Measurements from ENCODE around the gene SMYD4.
A peak's percentile ranks its signal among the peaks of the same experiment; 100 is the strongest.
"Not testable (repeated sequence)": the region's sequence is repeated elsewhere in the genome, so short reads cannot be mapped to it uniquely, and the experiment has no call there.

SMYD4 gene, protein sequence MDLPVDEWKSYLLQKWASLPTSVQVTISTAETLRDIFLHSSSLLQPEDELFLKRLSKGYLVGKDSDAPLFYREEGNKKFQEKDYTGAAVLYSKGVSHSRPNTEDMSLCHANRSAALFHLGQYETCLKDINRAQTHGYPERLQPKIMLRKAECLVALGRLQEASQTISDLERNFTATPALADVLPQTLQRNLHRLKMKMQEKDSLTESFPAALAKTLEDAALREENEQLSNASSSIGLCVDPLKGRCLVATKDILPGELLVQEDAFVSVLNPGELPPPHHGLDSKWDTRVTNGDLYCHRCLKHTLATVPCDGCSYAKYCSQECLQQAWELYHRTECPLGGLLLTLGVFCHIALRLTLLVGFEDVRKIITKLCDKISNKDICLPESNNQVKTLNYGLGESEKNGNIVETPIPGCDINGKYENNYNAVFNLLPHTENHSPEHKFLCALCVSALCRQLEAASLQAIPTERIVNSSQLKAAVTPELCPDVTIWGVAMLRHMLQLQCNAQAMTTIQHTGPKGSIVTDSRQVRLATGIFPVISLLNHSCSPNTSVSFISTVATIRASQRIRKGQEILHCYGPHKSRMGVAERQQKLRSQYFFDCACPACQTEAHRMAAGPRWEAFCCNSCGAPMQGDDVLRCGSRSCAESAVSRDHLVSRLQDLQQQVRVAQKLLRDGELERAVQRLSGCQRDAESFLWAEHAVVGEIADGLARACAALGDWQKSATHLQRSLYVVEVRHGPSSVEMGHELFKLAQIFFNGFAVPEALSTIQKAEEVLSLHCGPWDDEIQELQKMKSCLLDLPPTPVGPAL

DNA sequence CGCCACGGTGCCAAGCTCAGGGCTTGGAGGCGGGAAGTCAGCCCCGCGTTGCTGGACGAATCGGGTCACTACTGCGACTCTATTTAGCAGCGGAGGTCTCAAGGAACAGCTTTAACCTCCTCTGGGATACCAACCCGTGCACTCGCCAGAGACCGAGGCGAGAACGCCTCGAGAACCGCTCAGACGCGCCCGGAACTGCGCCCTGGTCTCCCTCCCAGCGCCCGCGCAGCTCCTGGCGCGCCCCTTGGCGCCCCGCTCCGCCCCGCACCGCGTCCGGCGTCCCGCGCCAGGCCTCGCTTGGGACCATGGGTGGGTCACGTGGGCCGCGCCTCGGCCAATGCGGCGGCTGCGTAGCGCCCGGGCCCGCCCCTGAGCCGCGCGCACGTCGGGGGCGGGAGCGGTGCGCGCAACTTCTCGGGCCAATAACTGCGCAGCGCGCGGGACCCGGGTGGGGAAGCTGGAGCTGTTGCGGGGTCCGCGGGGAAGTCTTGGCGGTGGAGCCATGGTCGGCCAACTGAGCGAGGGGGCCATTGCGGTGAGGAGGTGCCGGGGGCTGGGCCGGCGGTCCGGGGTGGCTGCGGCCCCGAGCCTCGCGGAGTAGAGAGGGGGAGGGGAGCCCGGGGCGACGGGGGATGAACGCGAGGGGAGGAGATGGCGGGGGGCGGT, at the start of gene SMYD4, which contains the start of gene RPA1:
SMYD4 (minus strand) TSS at position 311 of the 666 bp plus-strand sequence. CDS start 1,908 bp downstream, outside the sequence.
RPA1 (plus strand) TSS at position 414 of the 666 bp plus-strand sequence; CDS start at position 503, 89 bp downstream.
- peak; percentile 82 for DNase-seq (ENCODE audit: low spot score)

DNA sequence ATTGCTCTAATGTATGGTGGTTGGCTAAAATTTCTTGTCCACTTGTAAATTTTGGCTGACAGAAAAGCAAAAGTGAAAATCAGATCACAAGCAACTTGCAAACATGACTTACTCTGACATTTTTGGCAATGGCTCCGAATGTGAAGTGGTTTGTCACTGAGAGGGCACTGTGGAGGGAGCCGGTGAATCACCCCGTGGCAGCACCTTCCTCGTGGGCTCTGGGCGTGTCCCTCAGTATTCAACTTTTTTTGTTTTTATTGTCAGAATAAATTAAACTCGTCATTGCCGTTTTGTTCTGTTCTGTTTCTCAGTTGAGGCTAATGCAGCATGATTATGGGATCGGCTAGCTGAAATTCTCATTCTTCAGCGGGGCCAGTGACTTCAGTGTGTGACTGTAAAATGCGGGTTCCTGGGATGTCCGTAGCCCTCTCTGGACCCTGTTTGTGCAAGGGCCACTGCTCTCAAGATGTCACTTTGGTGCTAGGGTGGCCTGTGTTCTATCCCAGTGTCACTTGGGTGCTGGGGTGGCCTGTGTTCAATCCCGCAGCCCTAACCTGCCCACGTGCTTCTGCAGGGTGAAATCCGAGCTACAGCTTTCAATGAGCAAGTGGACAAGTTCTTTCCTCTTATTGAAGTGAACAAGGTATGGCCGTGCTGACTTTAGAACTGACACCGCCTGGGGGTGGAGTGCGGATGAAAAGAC, 48.9 kb upstream of the SMYD4 start:
- no peak for DNase-seq (ENCODE audit: low spot score)

DNA sequence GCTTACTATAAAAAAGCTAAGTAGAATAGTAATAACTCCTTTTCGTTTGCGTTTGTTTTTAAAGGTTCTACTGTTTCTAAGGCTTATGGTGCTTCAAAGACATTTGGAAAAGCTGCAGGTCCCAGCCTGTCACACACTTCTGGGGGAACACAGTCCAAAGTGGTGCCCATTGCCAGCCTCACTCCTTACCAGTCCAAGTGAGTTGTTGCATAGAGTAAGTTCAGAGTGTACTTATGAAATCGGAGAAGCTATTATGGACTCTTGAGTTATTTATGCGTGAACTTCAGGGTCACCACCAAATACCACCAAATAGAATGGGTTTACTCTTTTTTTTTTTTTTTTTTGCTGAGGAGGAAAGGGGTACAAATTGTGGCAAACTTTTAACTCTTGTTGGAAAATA, 45.9 kb upstream of the SMYD4 start:
- DNase-seq (ENCODE audit: low spot score), result no peak

DNA sequence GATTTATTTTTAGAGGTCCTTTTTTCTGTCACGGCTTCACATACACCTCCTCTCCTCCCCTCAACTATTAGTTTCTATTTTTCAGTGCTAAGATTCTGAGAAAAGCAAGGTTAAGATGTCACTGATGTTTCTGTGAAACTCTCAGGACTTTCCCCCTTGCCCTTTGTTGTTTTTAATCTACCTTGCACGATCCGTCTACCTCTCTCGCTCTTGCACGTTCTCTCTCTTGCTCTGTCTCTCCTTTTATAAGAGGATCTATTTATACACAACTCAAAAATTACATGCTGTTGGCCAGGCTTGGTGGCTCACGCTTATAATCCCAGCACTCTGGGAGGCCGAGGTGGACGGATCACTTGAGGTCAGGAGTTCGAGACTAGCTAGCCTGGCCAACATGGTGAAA, 43.7 kb upstream of the SMYD4 start:
- DNase-seq (ENCODE audit: low spot score), result no peak

DNA sequence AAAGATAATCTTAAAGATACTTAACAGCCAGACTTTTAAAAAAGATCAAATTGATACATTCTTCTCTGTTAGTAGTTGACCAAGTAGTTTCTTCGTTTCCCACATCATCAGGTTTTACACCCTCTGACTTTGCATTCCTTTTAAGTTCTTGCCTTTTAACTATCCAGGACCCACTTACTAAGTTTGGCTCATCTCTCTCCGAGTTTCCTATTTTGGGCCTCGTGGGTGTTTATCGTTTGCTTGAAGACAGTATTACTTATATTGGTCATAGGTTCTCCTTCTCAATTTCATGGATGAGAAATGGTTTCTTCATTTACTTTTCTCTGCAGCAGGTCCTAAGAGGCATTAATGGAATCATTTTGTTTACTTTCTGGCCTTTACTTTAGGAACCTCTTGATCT, 43.3 kb upstream of the SMYD4 start:
- DNase-seq (ENCODE audit: low spot score), result no peak

DNA sequence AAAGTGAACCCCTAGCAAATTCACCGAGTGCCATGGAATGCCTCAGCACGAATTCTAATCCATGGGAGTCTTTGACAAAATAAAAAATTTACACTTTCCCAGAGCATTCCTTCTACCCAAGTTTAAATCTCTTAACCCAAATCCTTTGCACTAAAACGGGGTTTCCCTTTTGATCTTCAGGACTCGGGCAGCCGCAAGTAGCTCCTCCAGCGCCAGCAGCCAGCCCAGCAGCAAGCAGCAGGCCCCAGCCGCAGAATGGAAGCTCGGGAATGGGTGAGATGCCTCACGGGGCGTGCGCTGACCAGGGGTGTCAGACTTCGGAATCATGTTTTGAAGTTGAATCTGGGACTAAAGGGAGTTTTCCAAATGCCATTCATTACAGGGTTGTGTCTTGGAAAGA, 42.6 kb upstream of the SMYD4 start:
- DNase-seq (ENCODE audit: low spot score), result no peak

DNA sequence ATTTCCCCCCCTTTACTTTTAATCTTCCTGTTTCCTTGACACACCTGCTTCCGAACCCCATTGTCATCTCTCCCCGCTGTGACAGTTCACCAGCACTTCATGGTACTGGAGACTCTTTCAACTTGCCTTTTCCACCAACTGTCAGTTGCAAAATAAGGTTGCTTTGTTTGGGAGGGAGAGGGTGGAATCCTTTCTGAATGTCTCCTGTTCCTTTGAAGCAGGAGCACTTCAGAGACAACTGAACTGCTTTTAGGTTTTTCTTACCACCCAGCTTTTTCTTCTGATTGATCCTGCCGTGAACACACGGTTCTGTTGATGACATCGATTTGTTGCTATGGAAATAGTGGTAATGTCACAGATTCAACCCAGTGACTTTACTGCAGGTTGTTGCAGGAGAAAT, 42.1 kb upstream of the SMYD4 start:
- no peak for DNase-seq (ENCODE audit: low spot score)

DNA sequence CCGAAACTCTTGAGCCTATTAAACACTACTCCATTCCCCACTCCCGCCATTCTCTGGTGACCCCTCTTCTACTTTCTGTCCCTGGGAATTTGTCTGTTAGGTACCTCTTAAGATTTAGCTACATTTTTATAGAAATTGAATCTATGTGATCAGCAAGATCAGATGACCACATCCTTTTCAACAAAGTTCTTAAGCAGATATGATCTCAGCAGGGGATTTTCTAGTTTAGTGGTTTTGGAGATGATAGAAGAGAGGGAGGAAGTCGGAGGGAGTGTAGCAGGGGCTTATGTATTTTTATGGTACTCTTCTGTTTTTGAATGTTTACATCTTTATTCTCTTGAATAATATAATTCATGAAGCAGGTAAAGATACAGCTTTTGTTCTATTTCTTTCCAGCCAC, 40.9 kb upstream of the SMYD4 start:
- no peak for DNase-seq (ENCODE audit: low spot score)

DNA sequence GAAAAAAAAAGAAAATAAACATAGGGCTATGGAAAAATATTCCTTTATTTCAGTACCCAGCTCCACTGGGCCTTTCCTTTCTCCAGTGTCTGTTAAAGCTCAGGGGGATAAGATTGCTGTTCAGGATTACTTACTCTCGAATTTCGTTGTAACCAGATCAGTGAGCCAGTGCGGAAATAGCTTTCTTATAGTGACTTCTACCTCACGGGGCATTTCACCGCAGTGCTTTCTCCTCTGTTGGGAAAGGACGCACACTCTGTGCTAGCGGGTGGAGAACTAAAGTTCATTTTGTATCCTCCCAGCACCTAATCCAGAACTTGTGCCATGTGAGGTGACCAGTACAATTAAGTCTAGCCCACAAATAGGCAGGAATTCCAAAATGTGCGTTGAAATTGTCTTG, 38.4 kb upstream of the SMYD4 start:
- no peak for DNase-seq (ENCODE audit: low spot score)

DNA sequence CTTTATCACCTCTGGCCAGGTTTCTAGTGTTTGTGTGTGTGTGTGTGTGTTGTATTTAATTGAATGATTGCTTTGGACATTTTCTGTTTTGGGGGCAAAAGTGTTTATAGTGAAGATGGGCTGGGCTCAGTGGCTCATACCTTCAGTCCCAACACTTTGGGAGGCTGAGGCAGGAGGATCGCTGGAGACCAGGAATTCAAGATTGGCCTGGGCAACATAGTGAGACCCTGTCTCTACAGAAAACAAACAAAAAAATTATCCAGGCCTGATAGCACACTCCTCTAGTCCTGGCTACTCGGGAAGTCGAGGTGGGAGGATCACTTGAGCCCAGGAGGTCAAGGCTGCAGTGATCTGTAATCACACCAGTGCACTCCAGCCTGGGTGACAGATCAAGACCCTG, 37.6 kb upstream of the SMYD4 start:
- DNase-seq (ENCODE audit: low spot score), result no peak

DNA sequence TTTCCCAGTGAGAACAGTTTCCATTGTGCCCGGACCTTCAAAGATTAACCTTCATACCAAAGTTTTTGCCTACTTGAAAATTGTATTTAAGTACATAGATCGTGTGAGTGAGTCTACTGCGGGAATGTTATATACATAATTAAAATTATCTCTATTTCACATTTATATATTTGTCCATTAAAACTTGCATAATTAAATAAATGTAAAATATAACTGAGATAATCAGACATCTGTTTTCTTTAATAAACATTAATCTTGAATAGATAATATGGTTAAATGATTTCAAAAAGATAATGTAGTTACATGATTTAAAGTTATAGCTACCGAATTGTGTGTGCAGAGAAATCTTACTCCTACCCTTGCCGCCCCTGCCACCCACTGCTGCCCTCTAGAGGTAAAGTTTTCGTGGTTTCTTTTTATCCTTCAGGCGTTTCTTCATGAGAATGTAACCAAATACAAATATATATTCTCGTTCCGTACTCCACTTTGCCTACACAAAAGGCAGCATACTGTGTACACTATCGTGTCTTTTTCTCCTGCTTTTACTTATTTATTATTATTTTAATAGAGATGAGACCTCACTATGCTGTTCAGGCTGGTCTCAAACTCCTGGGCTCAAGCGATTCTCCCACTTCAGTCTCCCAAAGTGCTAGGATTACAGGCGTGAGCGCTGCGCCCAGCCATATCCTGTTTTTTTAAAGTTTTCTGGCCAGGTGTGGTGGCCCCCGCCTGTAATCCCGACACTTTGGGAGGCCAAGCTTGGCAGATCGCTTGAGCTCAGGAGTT, 35.7 kb upstream of the SMYD4 start:
- DNase-seq (ENCODE audit: low spot score), result peak; percentile 60

DNA sequence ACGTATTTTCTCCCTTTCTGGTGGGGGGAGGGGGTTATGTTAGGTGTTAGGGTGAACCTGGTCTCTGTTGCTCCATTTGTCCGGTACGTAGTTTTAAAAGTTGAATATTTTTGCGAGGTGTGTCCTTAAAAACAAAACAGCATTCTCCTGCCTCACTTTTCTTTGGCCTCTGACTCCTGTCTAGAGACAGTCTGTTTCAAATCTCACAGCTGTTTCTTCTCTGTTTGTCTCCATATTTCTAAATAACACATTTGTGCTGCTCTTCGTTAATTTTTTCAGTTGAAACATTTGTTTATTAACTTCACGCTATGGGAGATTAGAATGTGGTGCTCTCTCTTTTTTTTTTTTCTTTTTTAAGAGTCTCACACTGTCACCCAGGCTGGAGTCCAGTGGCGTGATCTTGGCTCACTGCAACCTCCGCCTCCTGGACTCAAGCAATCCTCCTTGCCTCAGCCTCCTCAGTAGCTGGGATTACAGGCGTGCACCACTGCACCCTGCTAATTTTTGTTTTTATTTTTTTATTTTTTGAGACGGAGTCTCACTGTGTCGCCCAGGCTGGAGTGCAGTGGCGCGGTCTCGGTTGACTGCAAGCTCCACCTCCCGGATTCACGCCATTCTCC, 31.8 kb upstream of the SMYD4 start:
- DNase-seq (ENCODE audit: low spot score), result no peak

DNA sequence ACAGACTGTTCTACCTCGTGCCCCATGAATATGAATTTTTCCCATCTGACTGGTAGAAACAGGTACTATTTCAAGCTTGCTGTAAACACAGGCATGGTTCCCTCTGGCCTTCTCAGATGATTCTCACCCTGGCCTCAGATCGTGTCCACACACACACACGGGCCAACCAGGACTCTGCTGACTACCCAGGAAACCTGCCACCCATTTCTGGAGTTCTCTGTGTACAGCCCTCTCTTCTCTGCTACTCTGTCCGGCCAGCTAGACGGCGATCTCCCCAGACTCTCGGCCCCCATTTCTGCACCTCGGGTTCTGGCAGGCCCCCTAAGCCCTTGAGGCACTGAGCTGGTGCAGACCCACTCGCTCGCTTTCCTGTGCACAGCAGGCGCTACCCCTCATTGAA, 31.3 kb upstream of the SMYD4 start:
- no peak for DNase-seq (ENCODE audit: low spot score)

DNA sequence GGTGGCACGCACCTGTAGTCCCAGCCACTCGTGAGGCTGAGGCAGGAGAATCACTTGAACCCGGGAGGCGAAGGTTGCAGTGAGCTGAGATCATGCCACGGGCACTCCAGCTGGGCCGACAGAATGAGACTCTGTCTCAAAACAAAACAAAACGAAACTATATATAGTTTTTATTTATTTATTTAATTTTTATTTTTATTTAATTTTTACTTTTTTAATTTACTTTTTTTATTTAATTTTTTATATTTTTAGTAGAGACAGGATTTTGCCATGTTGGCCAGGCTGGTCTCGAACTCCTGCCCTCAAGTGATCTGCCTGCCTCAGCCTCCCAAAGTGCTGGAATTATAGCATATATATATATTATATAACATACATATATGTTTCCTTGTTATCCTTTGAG, 26.8 kb upstream of the SMYD4 start:
- not testable (repeated sequence) for DNase-seq (ENCODE audit: low spot score)

DNA sequence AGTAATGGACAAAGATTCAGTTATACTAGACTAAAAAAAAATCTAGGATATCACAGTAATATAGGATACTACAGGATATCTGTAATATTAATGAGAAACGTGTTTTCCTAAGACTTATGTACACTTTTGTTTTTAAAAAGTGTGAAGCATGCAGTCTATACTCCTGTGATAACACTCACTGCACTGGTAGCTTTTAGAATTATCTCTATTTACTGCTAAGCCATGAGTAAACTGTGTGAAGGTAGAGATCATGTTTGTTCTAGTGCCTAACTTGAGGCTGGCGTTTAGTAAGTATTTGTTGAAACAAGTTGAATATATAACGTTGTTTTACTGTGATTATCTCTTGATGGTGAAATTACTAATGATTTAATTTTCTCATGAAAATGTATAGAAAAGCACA, 24.0 kb upstream of the SMYD4 start:
- no peak for DNase-seq (ENCODE audit: low spot score)

DNA sequence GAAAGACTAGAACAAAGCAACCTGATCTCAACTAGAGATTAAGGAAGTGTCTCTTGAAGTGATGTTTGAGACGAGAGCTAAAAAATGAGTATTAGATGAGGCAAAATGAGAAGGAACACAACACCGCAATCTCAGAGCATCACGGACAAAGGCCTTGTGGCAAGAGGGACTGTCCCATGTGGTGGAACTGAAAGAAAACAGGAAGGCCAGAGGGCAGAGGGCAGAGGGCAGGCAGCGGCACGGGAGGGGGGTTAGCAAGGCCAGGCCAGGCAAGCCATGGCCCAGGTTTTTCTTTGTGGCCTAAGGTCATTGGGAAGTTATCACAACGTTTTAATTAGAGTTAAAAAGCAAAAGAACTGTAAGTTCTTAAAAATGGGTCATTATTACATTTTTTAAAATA, 22.6 kb upstream of the SMYD4 start:
- no peak for DNase-seq (ENCODE audit: low spot score)

DNA sequence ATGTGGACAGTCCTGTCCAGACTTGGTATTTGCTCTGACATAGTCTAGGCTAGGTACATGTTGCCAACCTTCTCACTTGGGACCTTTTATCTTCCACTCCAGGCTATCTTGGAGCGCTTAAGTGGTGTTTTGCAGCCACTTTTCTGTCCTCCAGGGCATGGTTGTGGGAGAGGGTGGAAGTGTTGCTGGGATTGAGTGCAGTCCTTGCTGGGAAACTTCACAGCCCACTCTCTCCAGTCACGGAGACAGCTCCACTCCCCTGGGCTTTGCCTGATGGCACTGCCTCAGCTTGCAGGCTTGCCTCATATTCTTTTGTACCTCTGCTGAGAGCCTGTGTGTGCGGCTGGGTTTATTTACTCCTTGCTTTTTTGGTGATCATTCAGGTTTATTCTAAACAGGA, 17.5 kb upstream of the SMYD4 start:
- no peak for DNase-seq (ENCODE audit: low spot score)

DNA sequence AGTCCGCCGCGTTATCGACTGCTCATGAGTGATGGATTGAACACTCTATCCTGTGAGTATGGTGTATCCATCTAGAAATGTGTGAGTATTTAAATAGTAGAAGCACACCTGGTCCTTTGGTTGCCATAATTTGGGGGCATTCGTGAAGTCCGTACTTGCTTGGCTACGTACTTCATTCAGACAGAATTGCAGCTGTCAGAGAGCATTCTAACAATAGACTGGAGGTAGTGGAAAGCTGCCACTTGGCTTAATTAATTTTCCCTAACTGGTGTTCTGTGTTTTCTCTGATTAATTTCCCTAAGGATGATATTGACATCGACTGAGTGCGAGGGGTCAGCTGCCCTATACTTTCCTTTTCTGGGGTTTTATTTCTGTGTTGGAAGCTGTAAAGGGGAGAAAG, 14.2 kb upstream of the SMYD4 start:
- DNase-seq (ENCODE audit: low spot score), result no peak

DNA sequence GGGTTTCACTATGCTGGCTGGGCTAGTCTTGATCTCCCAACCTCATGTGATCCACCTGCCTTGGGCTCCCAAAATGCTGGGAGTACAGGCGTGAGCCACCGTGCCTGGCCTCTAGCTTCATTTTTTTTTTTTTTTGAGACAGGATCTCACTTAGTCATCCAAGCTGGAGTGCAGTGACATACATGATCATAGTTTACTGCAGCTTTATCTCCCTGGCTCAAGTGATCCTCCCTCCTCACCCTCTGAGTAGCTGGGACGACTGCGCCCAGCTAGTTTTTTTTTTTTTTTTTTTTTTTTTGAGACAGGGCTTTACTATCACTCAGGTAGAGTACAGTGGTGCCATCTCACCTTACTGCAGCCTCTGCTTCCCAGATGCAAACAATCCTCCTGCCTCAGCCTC, 9.8 kb upstream of the SMYD4 start:
- no peak for DNase-seq (ENCODE audit: low spot score)

DNA sequence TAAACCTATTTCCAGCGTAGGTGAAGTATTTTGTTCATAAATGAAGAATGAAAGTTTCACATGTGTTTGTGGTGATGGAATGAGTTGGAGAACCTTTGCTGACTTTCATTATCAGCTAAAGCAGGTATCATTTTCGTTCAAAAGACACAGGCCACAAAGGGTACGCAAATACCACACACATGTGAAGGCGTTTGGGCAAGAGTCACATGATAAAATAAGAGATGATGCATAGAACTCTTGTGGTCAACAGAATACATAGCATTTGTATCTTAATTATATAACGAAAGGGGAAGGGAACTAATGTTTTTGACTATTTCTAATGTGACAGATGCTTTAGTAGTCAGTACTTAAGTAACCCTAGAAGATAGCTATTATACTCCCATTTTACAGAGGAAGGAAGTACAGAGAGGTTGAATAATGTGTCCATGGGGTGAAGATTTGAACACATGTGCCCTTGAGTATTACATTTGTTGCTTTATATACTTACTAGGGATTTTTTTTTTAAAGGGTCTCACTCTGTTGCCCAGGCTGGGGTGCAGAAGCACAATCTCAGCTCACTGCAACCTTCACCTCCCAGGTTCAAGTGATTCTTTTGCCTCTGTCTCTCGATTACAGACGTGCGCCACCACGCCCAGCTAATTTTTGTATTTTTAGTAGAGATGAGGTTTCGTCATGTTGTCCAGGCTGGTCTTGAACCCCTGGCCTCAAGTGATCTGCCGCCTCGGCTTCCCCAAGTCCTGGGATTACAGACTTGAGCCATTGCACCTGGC, 4.9 kb upstream of the SMYD4 start:
- no peak for DNase-seq (ENCODE audit: low spot score)

All from COLO829 (cell line).